Measurements from ENCODE around the gene SEPTIN2. TPM values are rescaled to one million over a fixed set of nuclear protein-coding genes. Genes with fewer than 3 reads are reported as not detected.
"Not testable (repeated sequence)": the region's sequence is repeated elsewhere in the genome, so short reads cannot be mapped to it uniquely, and the experiment has no call there.

SEPTIN2 gene
- total RNA-seq, 1 donor from 2014 or later, result 217 TPM

DNA sequence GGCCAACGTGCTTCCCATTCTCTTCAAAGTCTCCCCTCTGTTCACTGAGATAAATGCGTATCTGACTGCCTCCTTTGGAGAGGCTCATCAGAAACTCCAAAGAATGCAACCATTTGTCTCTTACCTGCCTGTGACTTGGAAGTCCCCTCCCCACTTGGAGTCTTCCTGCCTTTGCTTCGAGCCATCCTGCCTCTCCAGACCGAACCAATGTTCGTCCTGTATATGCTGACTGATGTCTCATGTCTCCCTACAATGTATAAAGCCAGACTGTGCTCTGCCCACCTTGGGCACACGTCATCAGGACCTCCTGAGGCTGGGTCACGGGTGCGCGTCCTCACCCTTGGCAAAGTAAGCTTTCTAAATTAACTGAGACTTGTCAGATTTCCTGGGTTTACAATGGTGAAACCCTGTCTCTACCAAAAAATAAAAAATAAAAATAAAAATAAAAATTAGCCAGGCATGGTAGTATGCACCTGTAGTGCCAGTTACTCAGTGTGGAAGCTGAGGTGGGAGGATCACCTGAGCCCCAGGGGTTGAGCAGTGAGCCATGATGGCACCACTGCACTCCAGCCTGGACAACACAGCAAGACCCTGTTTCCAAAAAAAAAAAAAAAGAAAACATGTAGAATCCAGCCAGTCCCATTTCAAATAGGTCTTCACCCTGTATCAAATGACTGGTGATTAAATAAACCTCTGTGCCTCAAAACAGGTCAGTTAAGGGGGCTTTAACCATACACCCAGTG, 29.2 kb upstream of the SEPTIN2 start:
- intact Hi-C loops (cut with micrococcal nuclease), result no loop called here

GRCh38 chr2:241288324-241288888, 27.3 kb upstream of the SEPTIN2 start:
- intact Hi-C loops (cut with micrococcal nuclease), result no loop called here

DNA sequence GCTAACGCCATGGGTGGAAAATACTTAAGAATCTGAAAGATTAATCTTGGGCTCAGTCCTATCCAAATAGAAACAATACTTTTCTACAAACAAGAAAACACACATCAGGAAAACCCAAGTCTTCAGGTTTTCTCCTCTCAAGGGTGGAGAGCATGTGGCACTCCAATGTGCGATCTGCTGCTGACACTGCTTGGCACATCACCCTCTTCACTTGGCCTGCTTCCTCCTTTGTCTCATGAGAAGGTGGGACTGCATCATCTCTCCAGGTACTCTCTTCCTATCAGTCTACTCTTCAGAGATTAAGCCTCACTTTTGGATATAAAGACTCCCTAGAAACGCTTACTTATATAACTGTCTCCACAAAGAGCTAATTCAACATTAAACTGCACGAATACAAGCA, 26.7 kb upstream of the SEPTIN2 start:
- intact Hi-C loops (cut with micrococcal nuclease), result no loop called here

- intact Hi-C loops (cut with micrococcal nuclease), result no loop called here
Measured at GRCh38 chr2:241289597-241289996, 26.1 kb upstream of the SEPTIN2 start.

DNA sequence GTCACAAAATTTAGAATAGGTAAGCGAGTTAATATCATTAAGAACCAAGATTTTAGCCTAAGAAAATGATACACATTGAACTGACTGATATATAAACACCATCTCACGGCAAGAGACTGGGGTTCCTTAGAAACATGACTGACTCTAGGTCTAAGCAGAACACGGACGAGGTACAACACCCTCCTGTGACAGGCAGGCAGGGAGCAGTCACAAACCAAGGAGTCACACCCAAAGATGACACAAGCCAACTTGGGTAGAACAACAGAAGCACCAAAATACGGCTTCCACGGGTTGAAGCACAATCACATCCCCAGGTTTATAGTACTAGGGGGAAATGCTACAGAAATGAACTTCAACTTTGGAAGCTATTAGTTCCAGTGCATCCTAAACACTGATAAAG, 24.6 kb upstream of the SEPTIN2 start:
- intact Hi-C loops (cut with micrococcal nuclease), result no loop called here

- intact Hi-C loops (cut with micrococcal nuclease), result no loop called here
Measured at GRCh38 chr2:241291977-241292376, 23.7 kb upstream of the SEPTIN2 start.

- intact Hi-C loops (cut with micrococcal nuclease), result not testable (repeated sequence)
Measured at GRCh38 chr2:241293378-241293797, 22.3 kb upstream of the SEPTIN2 start.

DNA sequence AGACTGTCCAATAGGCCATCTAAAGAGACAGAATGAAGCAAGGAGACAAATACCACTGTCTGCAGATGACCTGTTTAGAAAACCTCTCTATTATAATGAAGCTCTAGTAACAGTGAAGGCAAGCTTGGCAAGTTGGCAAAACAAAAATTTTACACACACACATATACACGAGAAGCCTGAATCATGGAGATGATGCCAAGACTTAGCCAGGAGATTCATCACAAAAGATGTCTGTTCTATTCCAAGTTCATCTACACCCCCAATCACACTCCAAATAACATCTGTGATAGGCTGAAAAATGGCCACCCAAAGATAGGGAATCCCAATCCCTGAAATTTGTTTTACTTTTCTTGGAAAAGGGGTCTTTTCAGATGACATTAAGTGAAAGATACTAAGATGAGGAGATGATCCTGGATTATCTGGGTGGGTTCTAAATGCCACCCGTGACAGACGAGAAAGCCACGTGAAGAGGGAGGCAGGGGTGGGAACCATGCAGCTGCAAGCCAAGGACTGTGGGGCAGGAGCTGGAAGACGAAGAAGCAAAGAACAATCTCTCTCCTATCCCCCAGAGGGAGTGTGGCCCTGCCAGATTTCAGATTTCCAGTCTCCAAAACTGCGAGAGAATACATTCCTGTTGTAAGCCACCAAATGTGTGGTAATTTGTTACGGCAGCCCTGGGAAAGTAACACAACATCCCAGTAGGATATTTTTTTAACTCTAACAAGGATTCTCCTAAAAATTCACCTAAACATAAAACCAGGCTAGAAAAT, 20.2 kb upstream of the SEPTIN2 start:
- intact Hi-C loops (cut with micrococcal nuclease), result loop anchor here (2.0 kb wide), 1 partner anchor 21 kb away; no protein-coding TSS in a partner anchor

- intact Hi-C loops (cut with micrococcal nuclease), result loop anchor here (2.0 kb wide), 1 partner anchor 22 kb away; no protein-coding TSS in a partner anchor
Measured at GRCh38 chr2:241296767-241297166, 19.0 kb upstream of the SEPTIN2 start.

DNA sequence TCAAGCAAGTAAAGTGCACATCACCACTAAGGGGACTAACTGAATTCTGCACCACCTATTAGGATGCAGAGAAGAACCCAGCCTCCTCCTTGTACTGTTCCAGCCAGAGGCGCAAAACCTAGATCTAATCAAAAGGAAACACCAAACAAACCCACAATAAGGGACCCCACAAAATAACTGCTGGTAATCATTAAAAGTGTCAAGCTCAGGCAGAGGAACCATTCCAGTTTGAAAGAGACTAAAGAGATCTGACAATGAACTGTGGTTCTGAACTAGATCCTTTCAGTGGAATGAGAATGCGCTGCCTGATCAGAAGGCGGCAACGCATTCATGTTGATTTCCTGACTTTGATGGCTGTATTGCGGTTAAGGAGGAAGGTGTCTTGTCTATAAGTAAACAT, 17.1 kb upstream of the SEPTIN2 start:
- intact Hi-C loops (cut with micrococcal nuclease), result loop anchor here (1.0 kb wide), 1 partner anchor 11 kb away; no protein-coding TSS in a partner anchor

GRCh38 chr2:241300000-241300399, 15.7 kb upstream of the SEPTIN2 start:
- intact Hi-C loops (cut with micrococcal nuclease), result loop anchor here (1.0 kb wide), 1 partner anchor 9 kb away; no protein-coding TSS in a partner anchor

GRCh38 chr2:241302083-241302482, 13.6 kb upstream of the SEPTIN2 start:
- intact Hi-C loops (cut with micrococcal nuclease), result no loop called here

GRCh38 chr2:241302759-241303651, 12.7 kb upstream of the SEPTIN2 start:
- intact Hi-C loops (cut with micrococcal nuclease), result no loop called here

GRCh38 chr2:241304039-241304670, 11.6 kb upstream of the SEPTIN2 start:
- intact Hi-C loops (cut with micrococcal nuclease), result no loop called here

DNA sequence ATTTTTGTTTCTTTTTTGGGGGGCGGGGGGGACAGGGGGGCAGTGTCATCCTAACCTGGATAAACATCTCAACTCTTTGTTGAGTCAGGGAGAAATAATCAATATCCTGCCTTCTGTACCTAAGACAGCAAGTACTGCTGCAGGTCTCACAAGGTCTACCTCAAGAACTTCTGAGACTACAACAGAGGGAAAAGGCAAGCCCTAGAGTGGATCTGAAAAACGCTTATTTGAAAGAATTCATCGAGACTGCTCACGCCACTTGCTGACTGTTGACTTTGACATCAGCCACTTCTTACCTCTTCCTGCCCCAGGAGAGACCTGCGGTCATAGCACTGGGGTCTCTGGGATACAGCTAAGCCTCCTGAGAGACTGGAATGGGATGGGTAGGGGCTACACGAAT, 8.7 kb upstream of the SEPTIN2 start:
- intact Hi-C loops (cut with micrococcal nuclease), result no loop called here

DNA sequence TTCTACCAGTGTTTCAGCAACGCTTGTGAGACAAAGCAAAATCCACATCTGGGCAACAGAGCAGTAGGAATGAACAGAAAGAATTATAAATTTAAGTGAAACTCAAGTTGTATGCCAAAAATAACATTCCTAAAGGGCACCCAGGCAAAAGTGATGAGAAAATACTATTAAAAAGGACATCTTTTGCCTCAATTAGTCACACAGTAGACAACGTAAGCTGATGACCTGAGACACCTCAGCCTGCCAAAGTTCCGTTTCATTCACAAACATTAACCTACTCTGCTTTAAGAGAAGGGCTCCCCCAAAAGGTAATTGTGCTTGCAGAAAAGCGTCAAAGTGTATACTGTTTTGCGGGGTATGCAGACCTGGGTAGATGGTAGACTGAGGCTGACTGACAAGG, 7.5 kb upstream of the SEPTIN2 start:
- intact Hi-C loops (cut with micrococcal nuclease), result no loop called here

GRCh38 chr2:241308832-241309500, 6.8 kb upstream of the SEPTIN2 start:
- intact Hi-C loops (cut with micrococcal nuclease), result loop anchor here (1.0 kb wide), 1 partner anchor 10 kb away; no protein-coding TSS in a partner anchor

GRCh38 chr2:241309684-241310117, 6.0 kb upstream of the SEPTIN2 start:
- intact Hi-C loops (cut with micrococcal nuclease), result loop anchor here (1.0 kb wide), 1 partner anchor 10 kb away; no protein-coding TSS in a partner anchor

DNA sequence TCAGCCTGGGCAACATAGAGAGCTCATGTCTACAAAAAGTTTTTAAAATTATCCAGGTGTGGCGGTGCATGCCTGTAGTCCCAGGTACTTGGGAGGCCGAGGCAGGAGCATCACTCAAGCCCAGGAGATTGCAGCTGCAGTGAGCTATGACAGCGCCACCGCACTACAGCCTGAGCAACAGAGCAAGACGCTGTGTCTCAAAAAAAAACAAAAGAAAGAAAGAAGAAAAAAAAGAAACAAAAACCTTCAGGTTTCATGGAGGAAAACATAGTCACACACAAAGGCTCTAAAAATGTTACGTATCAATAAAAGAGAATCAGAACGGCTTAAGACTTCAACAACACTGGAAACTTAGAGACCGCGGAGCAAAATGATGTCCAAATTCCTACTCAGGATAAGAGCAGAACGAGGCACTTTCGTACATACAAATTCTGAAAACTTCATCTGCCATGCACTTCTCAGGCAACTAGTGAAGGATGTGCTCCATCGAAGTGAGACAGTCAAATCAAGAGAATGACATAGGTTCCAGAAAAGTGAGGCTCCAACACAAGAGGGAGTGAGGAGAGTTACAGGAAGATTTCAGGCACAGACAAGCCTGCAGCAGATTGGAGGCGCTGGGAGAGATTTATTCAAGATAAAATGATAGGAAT, 4.7 kb upstream of the SEPTIN2 start:
- intact Hi-C loops (cut with micrococcal nuclease), result no loop called here

All from T-helper 1 cell treated with Interleukin-12 subunit alpha and Interleukin-12 subunit beta and Interleukin-4 antibody, amounts not matched to agents 30 ng/mL and 1 ng/mL, for 36 hours (primary cell).